GM12873 (cell line): ENCODE data around the gene PAPOLG.

ENCODE experiments used
- CTCF ChIP-seq: IDR thresholded peaks from 2 replicates; pipeline ENCODE4 v1.5.1; 2012; ENCODE audit warnings: low read depth, mild to moderate bottlenecking, moderate library complexity, low read length, control low read depth; ENCODE audit not compliant: insufficient read depth; ENCODE audit errors: missing control alignments

PAPOLG gene

GRCh38 chr2:60826111-60826510 lies 70.0 kb downstream of the PAPOLG start:
- TF ChIP-seq CTCF = no peak

GRCh38 chr2:60827369-60827768 lies 71.3 kb downstream of the PAPOLG start:
- TF ChIP-seq CTCF = no peak

- no peak for TF ChIP-seq CTCF
These were observed 74.9 kb downstream of the PAPOLG start for GRCh38 chr2:60830991-60831390.

GRCh38 chr2:60831921-60832320 lies 75.9 kb downstream of the PAPOLG start:
- no peak for TF ChIP-seq CTCF

GRCh38 chr2:60832621-60833020 lies 76.6 kb downstream of the PAPOLG start:
- no peak for TF ChIP-seq CTCF

- no peak for TF ChIP-seq CTCF
These were observed 78.2 kb downstream of the PAPOLG start for GRCh38 chr2:60834270-60834717.

- TF ChIP-seq CTCF = no peak
These were observed 80.4 kb downstream of the PAPOLG start for GRCh38 chr2:60836491-60836890.
